ENCODE results near the gene CDKN2B.

Gene CDKN2B

DNA sequence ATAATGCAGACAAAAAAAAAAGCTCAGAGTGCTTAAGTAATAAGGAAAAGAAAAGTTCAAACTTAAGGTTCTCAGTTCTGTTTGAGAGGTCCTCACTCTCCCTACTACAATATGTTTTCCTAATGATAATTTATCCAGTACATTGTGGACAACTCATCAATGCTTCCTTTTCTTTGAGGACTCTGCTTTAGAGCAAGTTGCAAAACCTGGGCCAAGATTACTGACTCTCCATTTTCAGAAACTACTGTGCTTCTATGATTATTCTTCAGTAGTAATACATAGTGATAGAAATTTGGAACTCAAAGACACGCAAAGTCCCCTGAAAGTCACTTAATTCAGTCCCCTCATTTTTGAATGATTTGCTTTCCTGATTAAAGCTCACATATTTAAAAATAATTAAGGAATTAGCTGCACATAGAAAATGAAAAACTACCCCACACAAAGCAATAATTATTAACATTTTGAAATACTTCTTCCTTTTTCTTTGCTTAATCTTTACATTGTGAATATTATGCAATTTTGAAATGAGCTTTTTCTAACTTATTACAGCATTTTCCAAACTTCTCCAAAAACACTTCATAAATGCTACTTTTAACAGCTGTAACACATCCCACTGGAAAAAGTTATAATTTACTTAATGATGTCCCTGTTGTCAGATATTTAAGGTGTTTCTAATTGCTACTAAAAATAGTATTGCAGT, 26.1 kb downstream of the CDKN2B start:
- H3K4me3 ChIP-seq (ENCODE audit: low read length): no peak overlapping the region
- DNase-seq (ENCODE audit: low read depth): no peak
- TF ChIP-seq CTCF (IDR thresholded peaks at IDR 0.05; ENCODE audit: insufficient read depth, low read depth, low read length, missing control alignments): no peak

GRCh38 chr9:21982391-21982790, 26.7 kb downstream of the CDKN2B start:
- DNase-seq (ENCODE audit: low read depth): no peak
- TF ChIP-seq CTCF (IDR thresholded peaks at IDR 0.05; ENCODE audit: insufficient read depth, low read depth, low read length, missing control alignments): no peak
- H3K4me3 ChIP-seq (ENCODE audit: low read length): no peak overlapping the region

DNA sequence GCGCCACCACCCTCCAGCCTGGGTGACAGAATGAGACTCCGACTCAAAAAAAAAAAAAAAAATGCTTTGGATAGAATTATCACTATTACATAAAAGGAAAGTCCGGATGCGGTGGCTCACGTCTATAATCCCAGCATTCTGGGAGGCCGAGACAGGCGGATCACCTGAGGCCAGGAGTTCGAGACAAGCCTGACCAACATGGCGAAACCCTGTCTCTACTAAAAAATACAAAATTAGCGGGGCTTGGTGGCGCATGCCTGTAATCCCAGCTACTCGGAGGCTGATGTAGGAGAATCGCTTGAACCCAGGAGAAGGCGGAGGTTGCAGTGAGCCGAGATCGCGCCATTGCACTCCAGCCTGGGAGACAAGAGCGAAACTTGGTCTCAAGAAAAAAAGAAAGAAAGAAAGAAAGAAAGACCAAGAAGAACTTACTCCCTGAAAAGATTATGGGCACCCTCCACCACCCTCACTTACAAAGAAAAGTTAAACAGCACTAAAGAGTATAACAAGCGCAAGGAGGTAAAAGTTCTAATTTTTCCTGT, 32.7 kb downstream of the CDKN2B start:
- no peak for TF ChIP-seq CTCF (IDR thresholded peaks at IDR 0.05; ENCODE audit: insufficient read depth, low read depth, low read length, missing control alignments)
- DNase-seq (ENCODE audit: low read depth): no peak
- H3K4me3 ChIP-seq (ENCODE audit: low read length): no peak overlapping the region

GRCh38 chr9:21974722-21975409, 34.2 kb downstream of the CDKN2B start:
- DNase-seq (ENCODE audit: low read depth): peak; percentile 69
- TF ChIP-seq CTCF (IDR thresholded peaks at IDR 0.05; ENCODE audit: insufficient read depth, low read depth, low read length, missing control alignments): no peak
- H3K4me3 ChIP-seq (ENCODE audit: low read length): peak overlapping the region; percentile 53

DNA sequence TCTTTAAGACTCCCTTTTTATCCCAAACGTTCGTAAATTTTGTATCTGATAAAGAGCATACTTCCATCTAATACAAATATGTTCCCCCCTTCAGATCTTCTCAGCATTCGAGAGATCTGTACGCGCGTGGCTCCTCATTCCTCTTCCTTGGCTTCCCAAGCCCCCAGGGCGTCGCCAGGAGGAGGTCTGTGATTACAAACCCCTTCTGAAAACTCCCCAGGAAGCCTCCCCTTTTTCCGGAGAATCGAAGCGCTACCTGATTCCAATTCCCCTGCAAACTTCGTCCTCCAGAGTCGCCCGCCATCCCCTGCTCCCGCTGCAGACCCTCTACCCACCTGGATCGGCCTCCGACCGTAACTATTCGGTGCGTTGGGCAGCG, 34.8 kb downstream of the CDKN2B start:
- DNase-seq (ENCODE audit: low read depth): no peak
- peak overlapping the region; percentile 53 for H3K4me3 ChIP-seq (ENCODE audit: low read length)
- TF ChIP-seq CTCF (IDR thresholded peaks at IDR 0.05; ENCODE audit: insufficient read depth, low read depth, low read length, missing control alignments): no peak

DNA sequence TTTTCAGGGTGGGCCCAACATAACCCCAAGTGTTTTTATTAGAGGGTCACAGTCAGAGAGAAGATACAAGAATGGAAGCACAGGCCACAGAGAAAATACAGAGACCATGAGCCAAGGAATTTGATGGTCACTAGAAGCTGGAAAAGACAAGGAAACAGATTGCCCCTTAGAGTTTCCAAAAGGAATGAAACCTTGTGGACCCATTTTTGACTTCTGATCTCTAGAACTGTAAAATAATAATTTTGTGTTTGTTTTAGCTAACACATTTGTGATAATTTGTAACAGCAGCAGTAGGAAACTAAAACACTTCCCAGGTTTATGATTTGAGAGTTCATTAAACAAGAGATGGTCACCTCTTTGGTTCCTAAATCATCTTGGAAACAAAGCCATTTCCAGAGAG, 36.7 kb downstream of the CDKN2B start:
- H3K4me3 ChIP-seq (ENCODE audit: low read length): no peak overlapping the region
- no peak for TF ChIP-seq CTCF (IDR thresholded peaks at IDR 0.05; ENCODE audit: insufficient read depth, low read depth, low read length, missing control alignments)
- DNase-seq (ENCODE audit: low read depth): no peak

Measured in epithelial cell of esophagus (primary cell).